Measurements from ENCODE around the gene TSPAN18. TPM values are rescaled to one million over a fixed set of nuclear protein-coding genes. Genes with fewer than 3 reads are reported as not detected.

The TSPAN18 gene
- total RNA-seq, 1 donor from 2014 or later = 717 TPM

DNA sequence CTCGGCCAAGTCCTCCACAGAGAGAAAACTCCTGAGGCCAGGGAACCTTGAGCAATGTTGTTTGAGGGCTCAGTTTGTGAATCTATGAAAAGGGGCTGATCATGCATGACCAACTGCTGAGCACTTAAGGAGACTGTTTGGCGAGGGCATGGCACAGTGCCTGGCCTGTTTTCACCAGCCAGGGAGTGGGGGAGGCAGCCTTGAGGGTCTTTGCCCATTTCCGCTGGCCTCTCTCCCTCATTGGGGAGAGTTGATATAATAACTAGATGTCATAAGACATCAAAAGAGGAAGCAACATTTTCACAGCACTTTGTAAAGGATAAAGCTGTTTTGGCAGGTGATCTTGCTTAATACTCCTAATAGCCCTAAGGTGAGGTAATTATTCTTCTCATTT is 113.3 kb downstream of the TSPAN18 start:
- no peaks in the 10 kb centered on the region for H3K9me3 Mint-ChIP-seq (ENCODE audit: unreplicated experiment)
- peaks cover 25% of the 10 kb centered on the region for H3K4me1 Mint-ChIP-seq (ENCODE audit: unreplicated experiment)
- TF ChIP-seq, protein P1, sequence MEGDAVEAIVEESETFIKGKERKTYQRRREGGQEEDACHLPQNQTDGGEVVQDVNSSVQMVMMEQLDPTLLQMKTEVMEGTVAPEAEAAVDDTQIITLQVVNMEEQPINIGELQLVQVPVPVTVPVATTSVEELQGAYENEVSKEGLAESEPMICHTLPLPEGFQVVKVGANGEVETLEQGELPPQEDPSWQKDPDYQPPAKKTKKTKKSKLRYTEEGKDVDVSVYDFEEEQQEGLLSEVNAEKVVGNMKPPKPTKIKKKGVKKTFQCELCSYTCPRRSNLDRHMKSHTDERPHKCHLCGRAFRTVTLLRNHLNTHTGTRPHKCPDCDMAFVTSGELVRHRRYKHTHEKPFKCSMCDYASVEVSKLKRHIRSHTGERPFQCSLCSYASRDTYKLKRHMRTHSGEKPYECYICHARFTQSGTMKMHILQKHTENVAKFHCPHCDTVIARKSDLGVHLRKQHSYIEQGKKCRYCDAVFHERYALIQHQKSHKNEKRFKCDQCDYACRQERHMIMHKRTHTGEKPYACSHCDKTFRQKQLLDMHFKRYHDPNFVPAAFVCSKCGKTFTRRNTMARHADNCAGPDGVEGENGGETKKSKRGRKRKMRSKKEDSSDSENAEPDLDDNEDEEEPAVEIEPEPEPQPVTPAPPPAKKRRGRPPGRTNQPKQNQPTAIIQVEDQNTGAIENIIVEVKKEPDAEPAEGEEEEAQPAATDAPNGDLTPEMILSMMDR (IDR thresholded peaks at IDR 0.05; ENCODE audit: unreplicated experiment) = no peak
- DNase-seq (ENCODE audit: low spot score) = no peak
- H3K27ac Mint-ChIP-seq (ENCODE audit: unreplicated experiment) = peak overlapping the region; percentile 24
- H3K27me3 Mint-ChIP-seq (ENCODE audit: unreplicated experiment) = peaks cover 20% of the 10 kb centered on the region
- H3K4me3 Mint-ChIP-seq (ENCODE audit: unreplicated experiment) = no peak overlapping the region
- peaks cover 64% of the 10 kb centered on the region for H3K36me3 Mint-ChIP-seq (ENCODE audit: low read depth, unreplicated experiment)

DNA sequence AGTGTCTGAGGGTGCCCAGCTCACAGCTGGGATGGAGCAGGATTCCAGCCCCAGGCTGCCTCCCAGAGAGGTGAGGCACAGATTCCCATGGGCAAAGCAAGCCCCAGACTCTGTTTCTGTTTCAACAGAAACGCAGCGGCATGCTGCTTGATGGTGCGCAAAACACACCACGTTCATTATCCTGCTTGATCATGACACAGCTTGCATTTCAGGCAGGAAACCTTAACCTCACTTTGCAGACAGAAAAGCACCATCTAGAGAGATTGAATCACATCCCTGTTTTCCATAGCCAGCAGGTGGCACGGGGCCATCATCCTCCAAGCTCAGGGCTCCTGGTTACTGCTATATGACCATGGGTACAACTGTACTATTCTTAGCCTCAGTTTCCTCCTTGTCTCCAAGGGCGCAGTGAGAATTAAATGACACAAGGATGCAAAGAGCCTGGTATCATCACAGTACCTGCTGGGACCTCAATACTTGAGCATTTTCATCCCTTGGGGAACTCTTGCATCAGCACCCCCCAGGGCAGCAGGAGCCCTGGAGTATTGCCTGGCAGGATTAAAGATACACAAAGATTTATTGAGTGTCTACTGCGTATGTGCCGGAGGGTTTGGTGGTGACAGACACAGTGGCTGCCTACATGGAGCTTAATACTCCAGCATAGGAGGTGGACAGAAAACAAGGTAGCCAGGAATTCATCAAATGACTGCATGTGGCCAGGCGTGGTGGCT is 113.9 kb downstream of the TSPAN18 start:
- Mint-ChIP-seq H3K36me3 (ENCODE audit: low read depth, unreplicated experiment) (peaks cover 70% of the 10 kb centered on the region), H3K9me3 (ENCODE audit: unreplicated experiment) (no peaks in the 10 kb centered on the region), H3K27me3 (ENCODE audit: unreplicated experiment) (peaks cover 20% of the 10 kb centered on the region), H3K4me3 (ENCODE audit: unreplicated experiment) (no peak overlapping the region), H3K27ac (ENCODE audit: unreplicated experiment) (no peak overlapping the region), H3K4me1 (ENCODE audit: unreplicated experiment) (peaks cover 20% of the 10 kb centered on the region)
- TF ChIP-seq, protein P1 (IDR thresholded peaks at IDR 0.05; ENCODE audit: unreplicated experiment) = no peak
- DNase-seq (ENCODE audit: low spot score) = no peak

DNA sequence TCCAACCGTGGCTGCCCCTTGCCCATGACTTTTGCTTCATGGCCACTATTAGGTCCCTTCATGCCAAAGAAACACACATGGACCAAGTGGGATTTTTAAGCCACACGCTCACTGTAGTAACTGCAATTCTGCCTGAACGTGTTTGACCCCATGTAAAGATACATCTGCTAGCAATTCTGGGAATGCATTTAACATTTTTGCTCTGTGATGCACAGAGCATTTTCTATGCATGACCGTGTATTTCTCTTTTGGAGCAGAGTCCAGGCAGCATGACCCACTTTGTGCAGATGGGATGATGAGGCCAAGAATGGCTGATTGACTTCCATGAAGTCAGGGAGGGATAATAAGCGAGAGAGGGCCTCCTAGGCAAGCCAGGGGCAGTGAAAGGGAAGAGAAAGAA is 115.5 kb downstream of the TSPAN18 start:
- Mint-ChIP-seq H3K4me3 (ENCODE audit: unreplicated experiment) (no peak overlapping the region), H3K36me3 (ENCODE audit: low read depth, unreplicated experiment) (peaks cover 73% of the 10 kb centered on the region)

DNA sequence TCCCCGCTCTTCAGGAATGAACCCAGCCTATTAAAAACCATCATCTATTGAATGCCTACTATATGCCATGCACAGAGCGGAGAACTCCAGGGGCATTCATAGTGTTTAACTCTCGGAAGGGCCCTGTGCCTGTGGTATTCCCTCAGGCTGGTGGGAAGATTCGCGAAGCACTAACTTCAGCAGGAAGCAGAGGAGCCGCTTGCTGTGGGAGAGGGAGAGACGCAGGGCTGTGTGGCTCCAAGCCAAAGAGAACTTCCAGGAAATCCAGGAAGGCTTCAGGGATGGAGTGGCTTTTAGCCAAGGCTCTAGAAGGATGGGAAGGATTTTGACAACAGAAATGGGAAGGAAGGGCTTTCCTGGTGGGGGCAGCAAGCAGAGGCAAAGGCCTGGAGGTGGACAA is 120.1 kb downstream of the TSPAN18 start:
- H3K4me3 Mint-ChIP-seq (ENCODE audit: unreplicated experiment) = peak overlapping the region; percentile 19
- H3K9me3 Mint-ChIP-seq (ENCODE audit: unreplicated experiment) = no peaks in the 10 kb centered on the region
- TF ChIP-seq, protein P1 (IDR thresholded peaks at IDR 0.05; ENCODE audit: unreplicated experiment) = no peak
- H3K36me3 Mint-ChIP-seq (ENCODE audit: low read depth, unreplicated experiment) = peaks cover 65% of the 10 kb centered on the region
- peaks cover 54% of the 10 kb centered on the region for H3K4me1 Mint-ChIP-seq (ENCODE audit: unreplicated experiment)
- no peak overlapping the region for H3K27ac Mint-ChIP-seq (ENCODE audit: unreplicated experiment)
- DNase-seq (ENCODE audit: low spot score) = no peak
- H3K27me3 Mint-ChIP-seq (ENCODE audit: unreplicated experiment) = peaks cover 31% of the 10 kb centered on the region

More for the DNA sequence above, 115.5 kb downstream of the TSPAN18 start:
- no peak overlapping the region for H3K27ac Mint-ChIP-seq (ENCODE audit: unreplicated experiment)
- H3K4me1 Mint-ChIP-seq (ENCODE audit: unreplicated experiment) = peaks cover 29% of the 10 kb centered on the region
- H3K27me3 Mint-ChIP-seq (ENCODE audit: unreplicated experiment) = peaks cover 24% of the 10 kb centered on the region
- DNase-seq (ENCODE audit: low spot score) = no peak
- TF ChIP-seq, protein P1 (IDR thresholded peaks at IDR 0.05; ENCODE audit: unreplicated experiment) = no peak
- H3K9me3 Mint-ChIP-seq (ENCODE audit: unreplicated experiment) = no peaks in the 10 kb centered on the region

DNA sequence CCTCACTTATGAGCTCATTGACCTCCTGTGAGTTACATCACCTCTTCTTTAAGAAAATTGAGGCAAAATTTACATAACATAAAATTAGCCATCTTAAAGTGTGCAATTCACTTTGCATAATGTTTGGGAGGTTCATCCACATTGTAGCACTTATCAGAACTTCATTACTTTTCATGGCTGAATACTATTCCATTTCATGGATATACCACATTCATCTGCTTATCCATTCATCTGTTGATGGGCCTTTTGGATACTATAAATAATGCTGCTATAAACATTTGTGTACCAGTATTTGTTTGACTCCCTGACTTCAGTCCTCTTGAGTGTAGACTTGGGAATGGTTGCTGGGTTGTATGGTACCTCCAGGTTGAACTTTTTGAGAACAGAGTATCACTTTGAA is 120.6 kb downstream of the TSPAN18 start:
- H3K4me1 Mint-ChIP-seq (ENCODE audit: unreplicated experiment) = peaks cover 57% of the 10 kb centered on the region
- DNase-seq (ENCODE audit: low spot score) = no peak
- peaks cover 31% of the 10 kb centered on the region for H3K27me3 Mint-ChIP-seq (ENCODE audit: unreplicated experiment)
- TF ChIP-seq, protein P1 (IDR thresholded peaks at IDR 0.05; ENCODE audit: unreplicated experiment) = no peak
- H3K9me3 Mint-ChIP-seq (ENCODE audit: unreplicated experiment) = no peaks in the 10 kb centered on the region
- peak overlapping the region; percentile 19 for H3K4me3 Mint-ChIP-seq (ENCODE audit: unreplicated experiment)
- H3K27ac Mint-ChIP-seq (ENCODE audit: unreplicated experiment) = no peak overlapping the region
- peaks cover 67% of the 10 kb centered on the region for H3K36me3 Mint-ChIP-seq (ENCODE audit: low read depth, unreplicated experiment)
